Type B pancreatic cell (in vitro differentiated cells): ENCODE data around the gene TMEM9B. TPM values are rescaled to one million over a fixed set of nuclear protein-coding genes. Genes with fewer than 3 reads are reported as not detected.
"Not testable (repeated sequence)": the region's sequence is repeated elsewhere in the genome, so short reads cannot be mapped to it uniquely, and the experiment has no call there.

Experiments
- DNase-seq: peaks from one replicate; pipeline ENCODE4 v3.0.0; 2021; ENCODE audit warnings: mixed read lengths; ENCODE audit not compliant: unreplicated experiment; ENCODE audit errors: extremely low spot score
- H3K27ac Mint-ChIP-seq: 2 replicates; pipeline ENCODE4 v1.8.0; 2021; ENCODE audit warnings: mild to moderate bottlenecking, mixed read lengths
- H3K27me3 Mint-ChIP-seq: 2 replicates; pipeline ENCODE4 v1.8.0; 2021; ENCODE audit warnings: mixed read lengths
- H3K36me3 Mint-ChIP-seq: 2 replicates; pipeline ENCODE4 v1.8.0; 2021; ENCODE audit warnings: mixed read lengths
- H3K4me1 Mint-ChIP-seq: one replicate; pipeline ENCODE4 v1.8.0; 2021; ENCODE audit warnings: mixed read lengths; ENCODE audit not compliant: unreplicated experiment
- H3K4me3 Mint-ChIP-seq: 2 replicates; pipeline ENCODE4 v1.8.0; 2021; ENCODE audit warnings: mild to moderate bottlenecking, mixed read lengths
- H3K9me3 Mint-ChIP-seq: 2 replicates; pipeline ENCODE4 v1.8.0; 2021; ENCODE audit warnings: mixed read lengths
- CTCF ChIP-seq: fragments of 200-600 bp; sonication (generic); conservative IDR thresholded peaks from 2 replicates; pipeline ENCODE4 v1.5.0; 2021; ENCODE audit warnings: antibody characterized with exemption, mild to moderate bottlenecking
- total RNA-seq: library from RNA; stranded (reverse); gene quantifications from 2 replicates; pipeline ENCODE4 v1.2.1, GENCODE V29; 2021; ENCODE audit warnings: low replicate concordance

Gene TMEM9B
- total RNA-seq, 1 donor from 2014 or later: 26.1 TPM

GRCh38 chr11:8941341-8942103 lies 22.7 kb downstream of the TMEM9B start:
- DNase-seq: no peak
- no peaks in the 10 kb centered on the region for H3K4me1 Mint-ChIP-seq
- H3K9me3 Mint-ChIP-seq: no peaks in the 10 kb centered on the region
- TF ChIP-seq CTCF: no peak
- H3K36me3 Mint-ChIP-seq: no peaks in the 10 kb centered on the region
- H3K27ac Mint-ChIP-seq: no peak overlapping the region
- no peak overlapping the region for H3K4me3 Mint-ChIP-seq
- no peaks in the 10 kb centered on the region for H3K27me3 Mint-ChIP-seq

GRCh38 chr11:8937659-8938058 lies 26.6 kb downstream of the TMEM9B start:
- peaks cover 10% of the 10 kb centered on the region for H3K4me1 Mint-ChIP-seq
- no peaks in the 10 kb centered on the region for H3K27me3 Mint-ChIP-seq
- H3K27ac Mint-ChIP-seq: no peak overlapping the region
- H3K36me3 Mint-ChIP-seq: no peaks in the 10 kb centered on the region
- DNase-seq: no peak
- no peak for TF ChIP-seq CTCF
- no peaks in the 10 kb centered on the region for H3K9me3 Mint-ChIP-seq
- H3K4me3 Mint-ChIP-seq: no peak overlapping the region

- Mint-ChIP-seq H3K27me3 (no peaks in the 10 kb centered on the region), H3K4me1 (peaks cover 14% of the 10 kb centered on the region), H3K9me3 (no peaks in the 10 kb centered on the region), H3K36me3 (no peaks in the 10 kb centered on the region), H3K27ac (no peak overlapping the region), H3K4me3 (no peak overlapping the region)
- TF ChIP-seq CTCF: no peak
- DNase-seq: no peak
Observed at GRCh38 chr11:8937159-8937558, 27.1 kb downstream of the TMEM9B start.

GRCh38 chr11:8935789-8936188 lies 28.5 kb downstream of the TMEM9B start:
- DNase-seq, H3K9me3 Mint-ChIP-seq, H3K36me3 Mint-ChIP-seq, H3K27me3 Mint-ChIP-seq, H3K4me3 Mint-ChIP-seq: not testable (repeated sequence)
- Mint-ChIP-seq H3K27ac (peak overlapping the region; percentile 92), H3K4me1 (peaks cover 14% of the 10 kb centered on the region)

- no peak for DNase-seq
- Mint-ChIP-seq H3K4me3 (peak overlapping the region; percentile 69), H3K27ac (peak overlapping the region; percentile 92), H3K4me1 (peaks cover 14% of the 10 kb centered on the region), H3K36me3 (no peaks in the 10 kb centered on the region), H3K27me3 (no peaks in the 10 kb centered on the region), H3K9me3 (no peaks in the 10 kb centered on the region)
- no peak for TF ChIP-seq CTCF
Observed at GRCh38 chr11:8934742-8935488, 29.3 kb downstream of the TMEM9B start.

GRCh38 chr11:8933931-8934330 lies 30.3 kb downstream of the TMEM9B start:
- Mint-ChIP-seq H3K4me3 (no peak overlapping the region), H3K9me3 (no peaks in the 10 kb centered on the region), H3K36me3 (no peaks in the 10 kb centered on the region), H3K27ac (no peak overlapping the region), H3K4me1 (peaks cover 14% of the 10 kb centered on the region), H3K27me3 (no peaks in the 10 kb centered on the region)
- TF ChIP-seq CTCF: no peak
- DNase-seq: no peak
